ENCODE data around the gene NASP. TPM values are rescaled to one million over a fixed set of nuclear protein-coding genes. Genes with fewer than 3 reads are reported as not detected.
A peak's percentile ranks its signal among the peaks of the same experiment; 100 is the strongest.

NASP gene, protein sequence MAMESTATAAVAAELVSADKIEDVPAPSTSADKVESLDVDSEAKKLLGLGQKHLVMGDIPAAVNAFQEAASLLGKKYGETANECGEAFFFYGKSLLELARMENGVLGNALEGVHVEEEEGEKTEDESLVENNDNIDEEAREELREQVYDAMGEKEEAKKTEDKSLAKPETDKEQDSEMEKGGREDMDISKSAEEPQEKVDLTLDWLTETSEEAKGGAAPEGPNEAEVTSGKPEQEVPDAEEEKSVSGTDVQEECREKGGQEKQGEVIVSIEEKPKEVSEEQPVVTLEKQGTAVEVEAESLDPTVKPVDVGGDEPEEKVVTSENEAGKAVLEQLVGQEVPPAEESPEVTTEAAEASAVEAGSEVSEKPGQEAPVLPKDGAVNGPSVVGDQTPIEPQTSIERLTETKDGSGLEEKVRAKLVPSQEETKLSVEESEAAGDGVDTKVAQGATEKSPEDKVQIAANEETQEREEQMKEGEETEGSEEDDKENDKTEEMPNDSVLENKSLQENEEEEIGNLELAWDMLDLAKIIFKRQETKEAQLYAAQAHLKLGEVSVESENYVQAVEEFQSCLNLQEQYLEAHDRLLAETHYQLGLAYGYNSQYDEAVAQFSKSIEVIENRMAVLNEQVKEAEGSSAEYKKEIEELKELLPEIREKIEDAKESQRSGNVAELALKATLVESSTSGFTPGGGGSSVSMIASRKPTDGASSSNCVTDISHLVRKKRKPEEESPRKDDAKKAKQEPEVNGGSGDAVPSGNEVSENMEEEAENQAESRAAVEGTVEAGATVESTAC
- polyA plus RNA-seq: 153 TPM
- long read RNA-seq, donor 1, transcript NASP-202 (14 exons, 1,538 nt): major isoform, 17 of 51 reads
- long read RNA-seq, donor 1, transcript NASP-207 (5 exons, 604 nt): minor isoform, 5 of 51 reads
- long read RNA-seq, donor 1, transcript NASP-210 (9 exons, 3,659 nt): minor isoform, 10 of 51 reads
- long read RNA-seq, donor 1, partial matches to known transcripts: 18 of 51 reads
- long read RNA-seq, donor 1, other reads (novel, unspliced or antisense): 0 of 51 reads
- long read RNA-seq, donor 2, transcript NASP-202 (14 exons, 1,538 nt): minor isoform, 13 of 66 reads
- long read RNA-seq, donor 2, transcript NASP-210 (9 exons, 3,659 nt): minor isoform, 17 of 66 reads
- long read RNA-seq, donor 2, transcript NASP-207 (5 exons, 604 nt): major isoform, 18 of 66 reads
- long read RNA-seq, donor 2, partial matches to known transcripts: 15 of 66 reads
- long read RNA-seq, donor 2, other reads (novel, unspliced or antisense): 0 of 66 reads
- long read RNA-seq, donor 3: 0 reads
- long read RNA-seq, donor 4, partial matches to known transcripts: 0 of 2 reads
- long read RNA-seq, donor 4, other reads (novel, unspliced or antisense): 0 of 2 reads
- long read RNA-seq, donor 5, transcript NASP-210 (9 exons, 3,659 nt): major isoform, 12 of 36 reads
- long read RNA-seq, donor 5, transcript NASP-207 (5 exons, 604 nt): minor isoform, 8 of 36 reads
- long read RNA-seq, donor 5, transcript NASP-202 (14 exons, 1,538 nt): minor isoform, 8 of 36 reads
- long read RNA-seq, donor 5, partial matches to known transcripts: 5 of 36 reads
- long read RNA-seq, donor 5, other reads (novel, unspliced or antisense): 0 of 36 reads
- long read RNA-seq, donor 6, transcript NASP-202 (14 exons, 1,538 nt): minor isoform, 6 of 31 reads
- long read RNA-seq, donor 6, transcript NASP-207 (5 exons, 604 nt): major isoform, 14 of 31 reads
- long read RNA-seq, donor 6, partial matches to known transcripts: 5 of 31 reads
- long read RNA-seq, donor 6, other reads (novel, unspliced or antisense): 0 of 31 reads
- long read RNA-seq, donor 7, transcript NASP-207 (5 exons, 604 nt): major isoform, 7 of 50 reads
- long read RNA-seq, donor 7, partial matches to known transcripts: 30 of 50 reads
- long read RNA-seq, donor 7, other reads (novel, unspliced or antisense): 0 of 50 reads
- long read RNA-seq, donor 8, transcript NASP-207 (5 exons, 604 nt): major isoform, 23 of 60 reads
- long read RNA-seq, donor 8, transcript NASP-202 (14 exons, 1,538 nt): minor isoform, 17 of 60 reads
- long read RNA-seq, donor 8, partial matches to known transcripts: 12 of 60 reads
- long read RNA-seq, donor 8, other reads (novel, unspliced or antisense): 0 of 60 reads
- long read RNA-seq, donor 9, transcript NASP-207 (5 exons, 604 nt): major isoform, 15 of 31 reads
- long read RNA-seq, donor 9, transcript NASP-202 (14 exons, 1,538 nt): minor isoform, 5 of 31 reads
- long read RNA-seq, donor 9, partial matches to known transcripts: 6 of 31 reads
- long read RNA-seq, donor 9, other reads (novel, unspliced or antisense): 0 of 31 reads
- long read RNA-seq, donor 10, transcript NASP-207 (5 exons, 604 nt): minor isoform, 6 of 27 reads
- long read RNA-seq, donor 10, transcript NASP-202 (14 exons, 1,538 nt): minor isoform, 8 of 27 reads
- long read RNA-seq, donor 10, transcript NASP-210 (9 exons, 3,659 nt): major isoform, 9 of 27 reads
- long read RNA-seq, donor 10, partial matches to known transcripts: 0 of 27 reads
- long read RNA-seq, donor 10, other reads (novel, unspliced or antisense): 0 of 27 reads
- long read RNA-seq, donor 11, transcript NASP-209 (2 exons, 541 nt): minor isoform, 5 of 36 reads
- long read RNA-seq, donor 11, transcript NASP-210 (9 exons, 3,659 nt): minor isoform, 9 of 36 reads
- long read RNA-seq, donor 11, transcript NASP-207 (5 exons, 604 nt): minor isoform, 9 of 36 reads
- long read RNA-seq, donor 11, transcript NASP-202 (14 exons, 1,538 nt): major isoform, 10 of 36 reads
- long read RNA-seq, donor 11, partial matches to known transcripts: 0 of 36 reads
- long read RNA-seq, donor 11, other reads (novel, unspliced or antisense): 0 of 36 reads

DNA sequence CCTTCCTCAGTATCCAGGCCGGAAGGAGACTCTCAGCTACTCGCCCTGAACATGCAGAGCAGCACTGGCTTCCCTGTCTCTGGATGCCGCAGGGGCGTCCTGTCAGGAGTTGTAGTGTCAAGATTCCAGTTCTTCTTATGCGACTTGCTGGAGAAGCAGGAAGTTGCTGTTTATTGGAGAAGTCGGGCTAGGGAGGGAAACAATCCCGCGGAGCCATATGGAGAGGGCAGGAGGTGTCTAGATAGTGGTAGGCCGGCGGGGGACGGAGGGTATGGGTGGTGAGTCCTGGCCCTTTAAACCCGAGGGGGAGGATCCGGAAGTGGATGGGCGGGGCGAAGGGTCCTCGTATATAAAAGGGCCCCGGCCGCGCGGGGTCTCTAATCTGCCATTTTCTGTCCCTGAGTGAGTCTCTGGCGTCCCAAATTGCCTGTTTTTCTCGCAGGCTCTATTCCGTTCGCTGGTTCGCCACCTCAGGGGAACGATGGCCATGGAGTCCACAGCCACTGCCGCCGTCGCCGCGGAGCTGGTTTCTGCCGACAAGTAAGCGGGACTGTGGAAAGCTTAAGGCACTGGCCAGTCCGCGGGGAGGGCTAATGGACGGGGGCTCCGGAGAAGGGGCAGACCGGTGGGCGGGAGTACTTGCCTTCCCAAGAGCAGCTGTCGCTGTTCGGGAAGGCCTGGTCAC lies at the start of gene NASP:
TSS of gene NASP (plus strand) at position 376 of the 685 bp plus-strand sequence. CDS start at position 482, 106 bp downstream.
- Histone ChIP-seq H3K4me3 (ENCODE audit: low read length) (peak within 1 kb of the TSS; percentile 99), H3K9me3 (ENCODE audit: control insufficient read depth, low read depth, low read length) (no peaks in the 10 kb centered on the region), H3K4me1 (ENCODE audit: control insufficient read depth, insufficient read depth, low read length) (peaks cover 10% of the 10 kb centered on the region), H3K27ac (ENCODE audit: low read length) (peak within 1 kb of the TSS; percentile 84), H3K27me3 (ENCODE audit: control insufficient read depth, insufficient read depth, low read length) (no peaks in the 10 kb centered on the region), H3K36me3 (ENCODE audit: control insufficient read depth, insufficient read depth, low read length) (no peaks in the 10 kb centered on the region)
- no CpG with 5 or more reads among the region's 41 CpGs for WGBS (ENCODE audit: insufficient coverage, low lambda C conversion rate)
- peak in 1 of 2 donors; percentile 70 for DNase-seq

DNA sequence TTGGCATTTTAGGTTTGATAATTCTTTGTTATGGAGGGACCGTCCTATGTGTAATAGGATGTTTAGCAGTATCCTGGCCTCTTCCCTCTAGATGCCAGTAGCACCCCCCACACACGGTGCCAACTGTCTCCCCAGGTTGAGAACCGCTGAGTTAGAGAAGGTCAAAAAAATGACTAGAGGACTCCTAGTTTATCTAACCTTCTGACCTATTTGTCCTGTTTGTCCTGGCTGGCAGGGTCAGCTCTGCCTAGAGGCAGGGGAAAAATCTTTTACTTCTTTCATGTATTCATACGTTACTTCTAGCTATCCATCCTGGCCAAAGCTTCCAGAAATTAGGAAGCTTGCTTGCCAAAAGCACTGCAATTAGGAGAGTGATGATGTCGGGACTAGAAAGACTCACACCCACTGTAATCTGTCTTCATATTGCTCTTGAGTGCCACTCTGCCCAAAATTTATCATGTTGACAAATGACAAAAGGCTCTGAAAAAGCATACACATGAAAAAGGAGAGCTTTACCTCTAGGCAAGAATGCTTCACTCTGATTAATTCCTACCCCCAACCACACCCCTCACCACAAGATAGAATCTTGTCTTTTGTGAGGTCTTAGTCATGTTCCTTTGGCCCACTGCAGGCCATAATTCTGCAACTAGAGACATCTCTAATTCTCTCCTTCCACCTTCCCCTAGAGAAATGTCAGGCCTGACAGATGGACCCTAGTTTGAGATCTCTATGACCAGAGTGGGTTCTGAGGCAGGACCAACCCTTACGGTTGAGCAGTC lies 47.7 kb upstream of the NASP start:
- Histone ChIP-seq H3K4me3 (ENCODE audit: low read length) (no peak overlapping the region), H3K4me1 (ENCODE audit: control insufficient read depth, insufficient read depth, low read length) (no peaks in the 10 kb centered on the region), H3K9me3 (ENCODE audit: control insufficient read depth, low read depth, low read length) (no peaks in the 10 kb centered on the region), H3K36me3 (ENCODE audit: control insufficient read depth, insufficient read depth, low read length) (no peaks in the 10 kb centered on the region), H3K27ac (ENCODE audit: low read length) (no peak overlapping the region), H3K27me3 (ENCODE audit: control insufficient read depth, insufficient read depth, low read length) (no peaks in the 10 kb centered on the region)
- WGBS (ENCODE audit: insufficient coverage, low lambda C conversion rate): no CpG with 5 or more reads among the region's 6 CpGs
- no peak for DNase-seq

GRCh38 chr1:45536886-45537285 lies 47.0 kb upstream of the NASP start:
- H3K27me3 ChIP-seq (ENCODE audit: control insufficient read depth, insufficient read depth, low read length): no peaks in the 10 kb centered on the region
- no peaks in the 10 kb centered on the region for H3K36me3 ChIP-seq (ENCODE audit: control insufficient read depth, insufficient read depth, low read length)
- H3K27ac ChIP-seq (ENCODE audit: low read length): no peak overlapping the region
- no peaks in the 10 kb centered on the region for H3K9me3 ChIP-seq (ENCODE audit: control insufficient read depth, low read depth, low read length)
- peak in 1 of 2 donors; percentile 40 for DNase-seq
- whole genome bisulfite sequencing (ENCODE audit: insufficient coverage, low lambda C conversion rate): 14% methylated on average over 1 of the region's 4 CpGs
- peaks cover 3% of the 10 kb centered on the region for H3K4me1 ChIP-seq (ENCODE audit: control insufficient read depth, insufficient read depth, low read length)
- no peak overlapping the region for H3K4me3 ChIP-seq (ENCODE audit: low read length)

GRCh38 chr1:45541193-45541592 lies 42.6 kb upstream of the NASP start:
- Histone ChIP-seq H3K36me3 (ENCODE audit: control insufficient read depth, insufficient read depth, low read length) (no peaks in the 10 kb centered on the region), H3K27ac (ENCODE audit: low read length) (no peak overlapping the region), H3K9me3 (ENCODE audit: control insufficient read depth, low read depth, low read length) (no peaks in the 10 kb centered on the region), H3K4me1 (ENCODE audit: control insufficient read depth, insufficient read depth, low read length) (peaks cover 41% of the 10 kb centered on the region), H3K4me3 (ENCODE audit: low read length) (no peak overlapping the region), H3K27me3 (ENCODE audit: control insufficient read depth, insufficient read depth, low read length) (no peaks in the 10 kb centered on the region)
- no CpG with 5 or more reads among the region's 1 CpG for WGBS (ENCODE audit: insufficient coverage, low lambda C conversion rate)
- no peak for DNase-seq

DNA sequence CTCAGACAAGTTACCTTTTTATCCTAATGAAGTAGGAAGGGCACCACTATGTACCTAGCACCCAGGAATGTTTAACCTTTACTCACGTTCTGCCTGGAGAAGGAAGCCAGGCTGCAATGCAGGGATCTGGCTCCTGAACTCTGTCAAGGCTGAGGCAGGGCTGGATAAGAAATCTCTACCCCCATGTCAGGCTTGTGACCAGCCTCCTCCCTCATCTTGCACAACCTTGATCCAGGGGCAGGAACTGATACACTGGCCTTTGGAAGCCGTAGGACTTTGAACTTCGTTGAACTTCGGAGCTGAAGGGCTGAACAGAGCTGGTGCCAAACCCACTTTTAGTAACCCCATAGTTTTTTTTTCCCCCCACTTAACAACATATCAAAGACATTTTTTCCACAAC lies 41.2 kb upstream of the NASP start:
- WGBS (ENCODE audit: insufficient coverage, low lambda C conversion rate): 20% methylated on average over 1 of the region's 4 CpGs
- H3K36me3 ChIP-seq (ENCODE audit: control insufficient read depth, insufficient read depth, low read length): no peaks in the 10 kb centered on the region
- no peaks in the 10 kb centered on the region for H3K27me3 ChIP-seq (ENCODE audit: control insufficient read depth, insufficient read depth, low read length)
- no peak overlapping the region for H3K4me3 ChIP-seq (ENCODE audit: low read length)
- peak; percentile 95 to 98 for DNase-seq
- H3K4me1 ChIP-seq (ENCODE audit: control insufficient read depth, insufficient read depth, low read length): peaks cover 41% of the 10 kb centered on the region
- peak overlapping the region; percentile 76 for H3K27ac ChIP-seq (ENCODE audit: low read length)
- no peaks in the 10 kb centered on the region for H3K9me3 ChIP-seq (ENCODE audit: control insufficient read depth, low read depth, low read length)

DNA sequence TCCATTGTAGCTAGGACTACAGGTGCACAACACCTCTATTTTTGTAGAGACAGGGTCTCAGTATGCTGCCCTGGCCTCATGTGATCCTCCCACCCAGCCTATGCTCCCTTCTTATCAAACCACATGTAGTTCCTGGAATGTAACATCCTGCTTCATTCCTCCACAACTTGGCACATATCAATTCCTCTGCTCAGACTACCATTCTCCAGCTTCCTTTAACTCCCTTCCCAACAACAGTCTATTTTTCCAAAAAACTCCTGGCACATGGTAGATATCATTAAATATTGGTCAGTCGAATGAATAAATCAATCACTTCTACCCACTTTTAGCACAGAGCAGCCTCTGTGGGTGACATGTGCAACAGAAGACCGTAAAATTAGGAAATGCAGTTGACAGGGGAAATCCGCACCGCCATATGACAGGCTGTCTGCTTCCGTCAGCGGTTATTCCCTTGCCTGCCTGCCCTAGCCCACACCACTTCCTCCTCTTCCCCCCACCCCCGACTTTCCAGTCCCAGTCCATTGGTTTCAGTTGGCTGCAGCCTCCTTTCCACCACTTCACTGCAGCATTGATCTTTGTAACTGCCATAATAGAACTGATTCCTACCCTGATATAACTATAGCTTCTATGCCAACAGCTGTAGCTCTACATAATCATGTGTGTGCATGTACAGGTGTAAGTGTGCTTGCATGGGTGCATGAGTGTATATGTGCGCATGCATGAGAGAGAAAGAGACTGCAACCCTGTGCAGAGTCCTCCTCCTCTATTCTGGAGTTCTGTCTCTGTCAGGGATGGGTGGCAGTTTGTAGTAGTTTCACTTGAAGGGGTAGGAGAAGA lies 40.0 kb upstream of the NASP start:
- Histone ChIP-seq H3K36me3 (ENCODE audit: control insufficient read depth, insufficient read depth, low read length) (no peaks in the 10 kb centered on the region), H3K27ac (ENCODE audit: low read length) (peak overlapping the region; percentile 76), H3K4me3 (ENCODE audit: low read length) (no peak overlapping the region), H3K9me3 (ENCODE audit: control insufficient read depth, low read depth, low read length) (no peaks in the 10 kb centered on the region), H3K27me3 (ENCODE audit: control insufficient read depth, insufficient read depth, low read length) (no peaks in the 10 kb centered on the region), H3K4me1 (ENCODE audit: control insufficient read depth, insufficient read depth, low read length) (peaks cover 41% of the 10 kb centered on the region)
- DNase-seq: peak; percentile 71 to 81
- no CpG with 5 or more reads among the region's 8 CpGs for WGBS (ENCODE audit: insufficient coverage, low lambda C conversion rate)

DNA sequence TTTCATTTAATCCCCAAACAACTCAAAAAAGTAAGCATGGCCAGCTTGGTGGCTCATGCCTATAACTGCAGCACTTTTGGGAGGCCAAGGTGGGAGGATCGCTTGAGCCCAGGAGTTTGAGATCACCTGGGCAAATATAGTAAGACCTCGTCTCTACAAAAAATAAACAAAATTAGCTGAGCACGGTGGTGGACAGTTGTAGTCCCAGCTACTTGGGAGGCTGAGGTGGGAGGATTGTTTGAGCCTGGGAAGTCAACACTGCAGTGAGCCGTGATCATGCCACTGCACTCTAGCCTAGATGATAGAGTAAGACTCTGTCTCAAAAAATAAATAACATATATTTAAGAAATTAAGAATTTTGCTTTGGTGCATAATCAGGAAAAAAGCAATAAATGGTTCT lies 39.3 kb upstream of the NASP start:
- Histone ChIP-seq H3K4me1 (ENCODE audit: control insufficient read depth, insufficient read depth, low read length) (peaks cover 41% of the 10 kb centered on the region), H3K27ac (ENCODE audit: low read length) (peak overlapping the region; percentile 77), H3K27me3 (ENCODE audit: control insufficient read depth, insufficient read depth, low read length) (no peaks in the 10 kb centered on the region), H3K4me3 (ENCODE audit: low read length) (no peak overlapping the region), H3K36me3 (ENCODE audit: control insufficient read depth, insufficient read depth, low read length) (no peaks in the 10 kb centered on the region), H3K9me3 (ENCODE audit: control insufficient read depth, low read depth, low read length) (no peaks in the 10 kb centered on the region)
- WGBS (ENCODE audit: insufficient coverage, low lambda C conversion rate): no CpG with 5 or more reads among the region's 4 CpGs
- no peak for DNase-seq
